CD4-positive, alpha-beta T cell (primary cell): ENCODE measurements around the gene ZNF576. TPM values are rescaled to one million over a fixed set of nuclear protein-coding genes. Genes with fewer than 3 reads are reported as not detected.

Source experiments
- ATAC-seq: fragments of 200-7000 bp; cut with Tn5 transposase; one replicate; pipeline ENCODE4 v1.10.0; 2022; ENCODE audit warnings: mild to moderate bottlenecking; ENCODE audit not compliant: poor library complexity
- CTCF ChIA-PET: fragments of 350-600 bp; sonication (Branson Sonifier 250); formaldehyde crosslinking; loops from one replicate; lab custom pipeline; 2021; ENCODE audit warnings: antibody characterized with exemption, inconsistent platforms; lab: Charles Lee
- POLR2A ChIA-PET: fragments of 350-600 bp; sonication (Branson Sonifier 250); formaldehyde crosslinking; loops from one replicate; lab custom pipeline; 2021; ENCODE audit warnings: antibody characterized with exemption, inconsistent platforms; lab: Charles Lee
- DNase-seq, 14 experiments: peaks; one replicate each; pipeline ENCODE4 v3.0.0-alpha.2; 2013 to 2020; ENCODE audit warnings: mixed read lengths in 2 of 14
- H3K27ac ChIP-seq, 2 donors: one replicate each; pipeline versions ENCODE4 v1.5.1 to v1.7.0; 2013; ENCODE audit warnings: low read length in 2 of 2, low read depth in 1 of 2, mild to moderate bottlenecking in 1 of 2
- H3K27me3 ChIP-seq, 2 experiments: 1 replicate in 1 of 2; 2 replicates in 1 of 2; pipeline versions ENCODE4 v1.6.1 to v1.7.0; 2013; ENCODE audit warnings: low read length in 2 of 2, control low read depth in 1 of 2, mild to moderate bottlenecking in 1 of 2, moderate library complexity in 1 of 2; ENCODE audit not compliant: insufficient read depth in 2 of 2, control insufficient read depth in 1 of 2
- H3K36me3 ChIP-seq: one replicate; pipeline ENCODE4 v1.6.1; 2013; ENCODE audit warnings: low read length, control low read depth; ENCODE audit not compliant: insufficient read depth
- H3K4me1 ChIP-seq: one replicate; pipeline ENCODE4 v1.6.1; 2013; ENCODE audit warnings: low read length, control low read depth; ENCODE audit not compliant: insufficient read depth
- H3K4me3 ChIP-seq: one replicate; pipeline ENCODE4 v1.5.1; 2013; ENCODE audit warnings: mild to moderate bottlenecking, low read length, moderate library complexity
- H3K9me3 ChIP-seq, 2 experiments: 1 replicate in 1 of 2; 2 replicates in 1 of 2; pipeline versions ENCODE4 v1.6.1 to v1.7.0; 2013; ENCODE audit warnings: low read length in 2 of 2, mild to moderate bottlenecking in 2 of 2, control low read depth in 1 of 2, moderate library complexity in 1 of 2; ENCODE audit not compliant: control insufficient read depth in 1 of 2, insufficient read depth in 1 of 2
- H3K27ac Mint-ChIP-seq: one replicate; pipeline ENCODE4 v1.8.0; 2020; ENCODE audit warnings: mixed read lengths
- H3K27me3 Mint-ChIP-seq: one replicate; pipeline ENCODE4 v1.8.0; 2021; ENCODE audit warnings: mixed read lengths
- H3K36me3 Mint-ChIP-seq: one replicate; pipeline ENCODE4 v1.8.0; 2021; ENCODE audit warnings: low read depth, mixed read lengths
- H3K4me1 Mint-ChIP-seq: one replicate; pipeline ENCODE4 v1.8.0; 2021; ENCODE audit warnings: low read depth, mixed read lengths
- H3K4me3 Mint-ChIP-seq: one replicate; pipeline ENCODE4 v1.8.0; 2020; ENCODE audit warnings: mild to moderate bottlenecking, mixed read lengths
- H3K9me3 Mint-ChIP-seq: one replicate; pipeline ENCODE4 v1.8.0; 2020; ENCODE audit warnings: mixed read lengths
- CTCF ChIP-seq: fragments of 200-600 bp; IDR thresholded peaks from one replicate; pipeline ENCODE4 v1.8.0; 2022; ENCODE audit warnings: antibody characterized with exemption, mild to moderate bottlenecking
- intact Hi-C, 2 experiments: fragments of 100-400 bp; cut with DNase I in 1 of 2; cut with micrococcal nuclease in 1 of 2; formaldehyde crosslinking; loops; one replicate each; pipeline versions ENCODE4 v1.15.1 to v1.9.0; 2023 to 2025; cut with DNase I, micrococcal nuclease
- total RNA-seq, 174 experiments: library from RNA in 2 of 174; stranded (reverse) in 2 of 174; gene quantifications; one replicate each; pipeline ENCODE4 v1.2.3 and lab custom pipeline; 2021 to 2026

Gene ZNF576
- total RNA-seq, 2 experiments from 2014 or later: 4.1 to 4.8 TPM

- ATAC-seq: peak; percentile 93
- Mint-ChIP-seq H3K4me1 (peaks cover 37% of the 10 kb centered on the region), H3K4me3 (peak overlapping the region; percentile 60), H3K36me3 (no peaks in the 10 kb centered on the region), H3K9me3 (no peaks in the 10 kb centered on the region), H3K27ac (peak overlapping the region; percentile 51), H3K27me3 (peaks cover 7% of the 10 kb centered on the region)
- intact Hi-C loops: loop anchor here in 1 of 2 experiments (1.0 kb wide), 1 partner anchor 70 kb away; no protein-coding TSS in a partner anchor
- POLR2A ChIA-PET: no interaction called here
- no peaks in the 10 kb centered on the region for H3K36me3 ChIP-seq
- CTCF ChIA-PET: interaction anchor here (0.6 kb wide), 1 partner anchor 30 kb away, joined by 4 read pairs; no protein-coding TSS in a partner anchor
- peaks cover 0 to 4% of the 10 kb centered on the region in 2 experiments for H3K9me3 ChIP-seq
- TF ChIP-seq CTCF: peak; percentile 52
- no peak overlapping the region for H3K27ac ChIP-seq
- H3K4me3 ChIP-seq: no peak overlapping the region
- peak; percentile 72 to 93 (median 86) for DNase-seq
- H3K4me1 ChIP-seq: peaks cover 27% of the 10 kb centered on the region
- H3K27me3 ChIP-seq: peaks cover 0 to 6% of the 10 kb centered on the region in 2 experiments
These were observed 28.5 kb downstream of the ZNF576 start for GRCh38 chr19:43624933-43625332.

GRCh38 chr19:43625918-43626579 is 29.7 kb downstream of the ZNF576 start:
- intact Hi-C loops: loop anchor here in 1 of 2 experiments (1.0 kb wide), 1 partner anchor 71 kb away; no protein-coding TSS in a partner anchor
- DNase-seq: peak in 3 of 14 experiments; percentile 22 to 51 (median 35)

GRCh38 chr19:43626838-43627237 is 30.4 kb downstream of the ZNF576 start:
- Mint-ChIP-seq H3K36me3 (no peaks in the 10 kb centered on the region), H3K9me3 (no peaks in the 10 kb centered on the region), H3K4me1 (peaks cover 23% of the 10 kb centered on the region), H3K27ac (no peak overlapping the region), H3K4me3 (no peak overlapping the region), H3K27me3 (peaks cover 7% of the 10 kb centered on the region)
- peaks cover 0 to 6% of the 10 kb centered on the region in 2 experiments for H3K27me3 ChIP-seq
- H3K9me3 ChIP-seq: peaks cover 0 to 4% of the 10 kb centered on the region in 2 experiments
- no peak overlapping the region for H3K4me3 ChIP-seq
- H3K36me3 ChIP-seq: no peaks in the 10 kb centered on the region
- H3K27ac ChIP-seq: no peak overlapping the region
- no peak for DNase-seq
- ChIA-PET CTCF (interaction anchor here (1.3 kb wide), 1 partner anchor 72 kb away, joined by 4 read pairs; no protein-coding TSS in a partner anchor), POLR2A (interaction anchor here (0.8 to 1.2 kb wide), 2 partner anchors 42 to 127 kb away, joined by 3 to 5 read pairs; no protein-coding TSS in a partner anchor)
- intact Hi-C loops: no loop called here
- no peak for ATAC-seq
- TF ChIP-seq CTCF: no peak
- H3K4me1 ChIP-seq: peaks cover 18% of the 10 kb centered on the region

More at GRCh38 chr19:43625918-43626579, 29.7 kb downstream of the ZNF576 start:
- no peaks in the 10 kb centered on the region for H3K9me3 Mint-ChIP-seq
- no peak overlapping the region for H3K4me3 Mint-ChIP-seq
- H3K27me3 Mint-ChIP-seq: peaks cover 7% of the 10 kb centered on the region
- no peak overlapping the region for H3K27ac Mint-ChIP-seq
- ATAC-seq: no peak
- no peaks in the 10 kb centered on the region for H3K36me3 ChIP-seq
- H3K36me3 Mint-ChIP-seq: no peaks in the 10 kb centered on the region
- H3K27ac ChIP-seq: no peak overlapping the region
- CTCF ChIA-PET: interaction anchor here (1.3 kb wide), 1 partner anchor 71 kb away, joined by 4 read pairs; no protein-coding TSS in a partner anchor
- no peak overlapping the region for H3K4me3 ChIP-seq
- POLR2A ChIA-PET: interaction anchor here (0.8 to 1.2 kb wide), 2 partner anchors 42 to 128 kb away, joined by 3 to 5 read pairs; no protein-coding TSS in a partner anchor
- TF ChIP-seq CTCF: no peak
- H3K27me3 ChIP-seq: peaks cover 0 to 6% of the 10 kb centered on the region in 2 experiments
- H3K9me3 ChIP-seq: peaks cover 0 to 4% of the 10 kb centered on the region in 2 experiments
- H3K4me1 ChIP-seq: peaks cover 18% of the 10 kb centered on the region
- peaks cover 27% of the 10 kb centered on the region for H3K4me1 Mint-ChIP-seq
